WTC11 (cell line): ENCODE data around the gene SEC22A. TPM values are rescaled to one million over a fixed set of nuclear protein-coding genes. Genes with fewer than 3 reads are reported as not detected.
A peak's percentile ranks its signal among the peaks of the same experiment; 100 is the strongest.

Experiments
- ATAC-seq: fragments of 200-7000 bp; cut with Tn5 transposase; 2 replicates; pipeline ENCODE4 v1.10.0; 2021; ENCODE audit warnings: mild to moderate bottlenecking, moderate library complexity
- CTCF ChIA-PET: fragments of 300-600 bp; sonication (Branson Sonifier 250); formaldehyde crosslinking; loops from one replicate; lab custom pipeline; 2021; ENCODE audit warnings: antibody characterized with exemption; lab: Charles Lee
- POLR2A ChIA-PET: fragments of 350-600 bp; sonication (Branson Sonifier 250); formaldehyde crosslinking; loops from one replicate; lab custom pipeline; 2021; ENCODE audit warnings: antibody characterized with exemption; lab: Charles Lee
- DNase-seq: peaks from one replicate; pipeline ENCODE4 v3.0.0; 2021; ENCODE audit warnings: low spot score
- H3K27ac Mint-ChIP-seq: 2 replicates; pipeline ENCODE4 v1.8.0; 2021; ENCODE audit warnings: mixed read lengths
- H3K27me3 Mint-ChIP-seq: 2 replicates; pipeline ENCODE4 v1.8.0; 2021; ENCODE audit warnings: low read depth, mild to moderate bottlenecking, moderate library complexity, mixed read lengths
- H3K36me3 Mint-ChIP-seq: 2 replicates; pipeline ENCODE4 v1.8.0; 2021; ENCODE audit warnings: mixed read lengths
- H3K4me1 Mint-ChIP-seq: 2 replicates; pipeline ENCODE4 v1.8.0; 2022; ENCODE audit warnings: mixed read lengths
- H3K4me3 Mint-ChIP-seq: 2 replicates; pipeline ENCODE4 v1.8.0; 2021; ENCODE audit warnings: mild to moderate bottlenecking, moderate library complexity, mixed read lengths
- H3K9me3 Mint-ChIP-seq: 2 replicates; pipeline ENCODE4 v1.8.0; 2021; ENCODE audit warnings: mixed read lengths
- ATF1 ChIP-seq: sonication (generic); formaldehyde crosslinking; IDR thresholded peaks from 2 replicates; pipeline ENCODE4 v1.8.1; 2023; ENCODE audit warnings: mild to moderate bottlenecking, moderate library complexity, missing genetic modification reagents
- CREB1 ChIP-seq: sonication (generic); formaldehyde crosslinking; IDR thresholded peaks from 2 replicates; pipeline ENCODE4 v1.8.0; 2023; ENCODE audit warnings: mild to moderate bottlenecking, missing genetic modification reagents
- GRHL2 ChIP-seq: fragments of 250-450 bp; sonication (Bioruptor Pico); IDR thresholded peaks from 2 replicates; pipeline ENCODE4 v1.8.0; 2022; ENCODE audit warnings: mild to moderate bottlenecking, moderate library complexity; ENCODE audit not compliant: insufficient replicate concordance, severe bottlenecking
- IRF2 ChIP-seq: sonication (generic); formaldehyde crosslinking; IDR thresholded peaks from 2 replicates; pipeline ENCODE4 v1.8.0; 2022; ENCODE audit warnings: low read depth, missing genetic modification reagents, borderline replicate concordance
- JAZF1 ChIP-seq: fragments of 250-450 bp; sonication (Bioruptor Pico); IDR thresholded peaks from 2 replicates; pipeline ENCODE4 v1.9.0; 2021; ENCODE audit warnings: moderate library complexity, mild to moderate bottlenecking, inconsistent platforms
- KAT7 ChIP-seq: sonication (generic); formaldehyde crosslinking; IDR thresholded peaks from 2 replicates; pipeline ENCODE4 v1.8.1; 2023; ENCODE audit warnings: missing genetic modification reagents, mild to moderate bottlenecking, borderline replicate concordance
- MXD4 ChIP-seq: fragments of 250-450 bp; sonication (Bioruptor Pico); IDR thresholded peaks from 2 replicates; pipeline ENCODE4 v1.8.0; 2021; ENCODE audit warnings: mild to moderate bottlenecking, moderate library complexity, borderline replicate concordance
- MYBL2 ChIP-seq: sonication (generic); formaldehyde crosslinking; IDR thresholded peaks from 2 replicates; pipeline ENCODE4 v1.8.1; 2023; ENCODE audit warnings: mild to moderate bottlenecking, moderate library complexity, missing genetic modification reagents
- NFATC4 ChIP-seq: fragments of 250-450 bp; sonication (Bioruptor Pico); IDR thresholded peaks from 2 replicates; pipeline ENCODE4 v1.9.0; 2021; ENCODE audit warnings: mild to moderate bottlenecking
- NR3C1 ChIP-seq: sonication (generic); formaldehyde crosslinking; conservative IDR thresholded peaks from 2 replicates; pipeline ENCODE4 v1.8.1; 2023; ENCODE audit warnings: low read depth, mild to moderate bottlenecking, missing genetic modification reagents
- RORB ChIP-seq: fragments of 250-450 bp; sonication (Bioruptor Pico); IDR thresholded peaks from 2 replicates; pipeline ENCODE4 v1.9.0; 2021; ENCODE audit warnings: mild to moderate bottlenecking
- ZNF138 ChIP-seq: sonication (generic); formaldehyde crosslinking; conservative IDR thresholded peaks from 2 replicates; pipeline ENCODE4 v1.8.1; 2022; ENCODE audit warnings: mild to moderate bottlenecking, moderate library complexity, missing genetic modification reagents
- ZNF232 ChIP-seq: sonication (generic); formaldehyde crosslinking; IDR thresholded peaks from 2 replicates; pipeline ENCODE4 v1.8.0; 2022; ENCODE audit warnings: mild to moderate bottlenecking, missing genetic modification reagents
- ZNF317 ChIP-seq: sonication (generic); formaldehyde crosslinking; IDR thresholded peaks from 2 replicates; pipeline ENCODE4 v1.8.1; 2023; ENCODE audit warnings: low read depth, mild to moderate bottlenecking, moderate library complexity, missing genetic modification reagents, borderline replicate concordance
- ZNF671 ChIP-seq: fragments of 250-450 bp; sonication (Bioruptor Pico); IDR thresholded peaks from 2 replicates; pipeline ENCODE4 v1.8.0; 2021; ENCODE audit warnings: mild to moderate bottlenecking
- total RNA-seq: library from RNA; stranded (reverse); gene quantifications from 3 replicates; pipeline ENCODE4 v1.2.3, GENCODE V29; 2021
- TF ChIP-seq, protein P1 (sequence below): fragments of 200-600 bp; IDR thresholded peaks from 2 replicates; pipeline ENCODE4 v1.8.0; 2022; ENCODE audit warnings: antibody characterized with exemption
- TF ChIP-seq, protein P2 (sequence below): fragments of 250-450 bp; sonication (Bioruptor Pico); IDR thresholded peaks from 2 replicates; pipeline ENCODE4 v1.9.0; 2021; ENCODE audit warnings: moderate library complexity, mild to moderate bottlenecking, inconsistent platforms, borderline replicate concordance
- TF ChIP-seq, protein P3 (sequence below): sonication (generic); formaldehyde crosslinking; IDR thresholded peaks from 2 replicates; pipeline ENCODE4 v1.8.0; 2022; ENCODE audit warnings: mild to moderate bottlenecking, missing genetic modification reagents
- TF ChIP-seq, protein P4 (sequence below): sonication (generic); formaldehyde crosslinking; IDR thresholded peaks from 2 replicates; pipeline ENCODE4 v1.8.1; 2022; ENCODE audit warnings: mild to moderate bottlenecking, missing genetic modification reagents, moderate library complexity, borderline replicate concordance
- TF ChIP-seq, protein P5 (sequence below): sonication (generic); formaldehyde crosslinking; IDR thresholded peaks from 2 replicates; pipeline ENCODE4 v1.8.0; 2022; ENCODE audit warnings: mild to moderate bottlenecking, missing genetic modification reagents
- TF ChIP-seq, protein P6 (sequence below): sonication (generic); formaldehyde crosslinking; IDR thresholded peaks from 2 replicates; pipeline ENCODE4 v1.8.1; 2023; ENCODE audit warnings: mild to moderate bottlenecking, missing genetic modification reagents, moderate library complexity
- TF ChIP-seq, protein P7 (sequence below): sonication (generic); formaldehyde crosslinking; IDR thresholded peaks from 2 replicates; pipeline ENCODE4 v1.8.1; 2023; ENCODE audit warnings: mild to moderate bottlenecking, missing genetic modification reagents

Gene SEC22A
- total RNA-seq, 1 experiment from 2014 or later: 12.6 TPM

DNA sequence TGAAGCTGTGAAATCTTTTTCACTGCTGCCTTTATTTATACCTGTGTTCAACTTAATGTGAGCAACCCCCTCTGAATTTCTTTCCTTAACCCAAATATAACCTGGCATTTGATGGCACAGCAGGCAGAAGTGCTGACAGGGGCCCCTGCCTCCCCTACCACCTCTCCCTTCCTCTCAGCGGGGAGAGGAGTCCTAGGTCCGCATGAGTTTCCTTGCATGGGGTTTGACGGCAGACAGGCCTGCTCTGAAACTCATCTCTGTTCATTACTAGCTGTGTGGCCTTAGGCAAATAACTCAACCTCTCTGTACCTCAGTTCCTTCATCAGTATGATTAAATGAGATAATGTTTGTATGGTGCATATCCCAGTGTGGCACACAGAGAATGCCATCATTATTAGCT lies 79.7 kb downstream of the SEC22A start (continued):
- TF ChIP-seq, protein P1, sequence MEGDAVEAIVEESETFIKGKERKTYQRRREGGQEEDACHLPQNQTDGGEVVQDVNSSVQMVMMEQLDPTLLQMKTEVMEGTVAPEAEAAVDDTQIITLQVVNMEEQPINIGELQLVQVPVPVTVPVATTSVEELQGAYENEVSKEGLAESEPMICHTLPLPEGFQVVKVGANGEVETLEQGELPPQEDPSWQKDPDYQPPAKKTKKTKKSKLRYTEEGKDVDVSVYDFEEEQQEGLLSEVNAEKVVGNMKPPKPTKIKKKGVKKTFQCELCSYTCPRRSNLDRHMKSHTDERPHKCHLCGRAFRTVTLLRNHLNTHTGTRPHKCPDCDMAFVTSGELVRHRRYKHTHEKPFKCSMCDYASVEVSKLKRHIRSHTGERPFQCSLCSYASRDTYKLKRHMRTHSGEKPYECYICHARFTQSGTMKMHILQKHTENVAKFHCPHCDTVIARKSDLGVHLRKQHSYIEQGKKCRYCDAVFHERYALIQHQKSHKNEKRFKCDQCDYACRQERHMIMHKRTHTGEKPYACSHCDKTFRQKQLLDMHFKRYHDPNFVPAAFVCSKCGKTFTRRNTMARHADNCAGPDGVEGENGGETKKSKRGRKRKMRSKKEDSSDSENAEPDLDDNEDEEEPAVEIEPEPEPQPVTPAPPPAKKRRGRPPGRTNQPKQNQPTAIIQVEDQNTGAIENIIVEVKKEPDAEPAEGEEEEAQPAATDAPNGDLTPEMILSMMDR: no peak
- no peak for TF ChIP-seq ZNF138 (CRISPR knock-in tag)
- TF ChIP-seq RORB (CRISPR knock-in tag): no peak

DNA sequence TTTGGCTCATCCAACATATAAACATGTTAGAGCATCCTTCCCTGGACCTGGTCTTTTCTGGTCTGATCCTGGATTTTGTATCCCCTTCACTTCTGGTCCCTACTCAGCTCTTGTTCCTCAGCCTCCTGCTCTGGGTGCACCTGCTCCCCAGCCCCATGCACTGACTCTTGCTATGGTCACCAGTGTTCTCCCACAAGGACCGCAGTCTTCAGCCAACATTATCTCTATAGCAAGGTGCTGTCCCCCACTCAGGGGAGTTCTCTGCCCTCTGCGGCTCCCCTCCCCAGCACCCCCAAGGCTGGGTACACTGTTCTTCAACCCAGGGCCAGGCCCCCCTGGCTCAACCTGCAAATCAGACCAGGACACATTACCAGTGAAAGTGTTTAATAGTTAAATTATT lies 80.2 kb downstream of the SEC22A start:
- H3K27ac Mint-ChIP-seq: no peak overlapping the region
- peaks cover 22% of the 10 kb centered on the region for H3K4me1 Mint-ChIP-seq
- TF ChIP-seq ATF1 (CRISPR knock-in tag) (no peak), ZNF317 (CRISPR knock-in tag) (no peak), NR3C1 (CRISPR knock-in tag) (no peak), ZNF138 (CRISPR knock-in tag) (no peak), MXD4 (CRISPR knock-in tag) (no peak), ZNF671 (CRISPR knock-in tag) (no peak), CREB1 (CRISPR knock-in tag) (no peak), JAZF1 (CRISPR knock-in tag) (no peak)
- TF ChIP-seq, protein P2, sequence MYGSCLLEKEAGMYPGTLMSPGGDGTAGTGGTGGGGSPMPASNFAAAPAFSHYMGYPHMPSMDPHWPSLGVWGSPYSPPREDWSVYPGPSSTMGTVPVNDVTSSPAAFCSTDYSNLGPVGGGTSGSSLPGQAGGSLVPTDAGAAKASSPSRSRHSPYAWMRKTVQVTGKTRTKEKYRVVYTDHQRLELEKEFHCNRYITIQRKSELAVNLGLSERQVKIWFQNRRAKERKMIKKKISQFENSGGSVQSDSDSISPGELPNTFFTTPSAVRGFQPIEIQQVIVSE (CRISPR knock-in tag): no peak
- TF ChIP-seq, protein P3, sequence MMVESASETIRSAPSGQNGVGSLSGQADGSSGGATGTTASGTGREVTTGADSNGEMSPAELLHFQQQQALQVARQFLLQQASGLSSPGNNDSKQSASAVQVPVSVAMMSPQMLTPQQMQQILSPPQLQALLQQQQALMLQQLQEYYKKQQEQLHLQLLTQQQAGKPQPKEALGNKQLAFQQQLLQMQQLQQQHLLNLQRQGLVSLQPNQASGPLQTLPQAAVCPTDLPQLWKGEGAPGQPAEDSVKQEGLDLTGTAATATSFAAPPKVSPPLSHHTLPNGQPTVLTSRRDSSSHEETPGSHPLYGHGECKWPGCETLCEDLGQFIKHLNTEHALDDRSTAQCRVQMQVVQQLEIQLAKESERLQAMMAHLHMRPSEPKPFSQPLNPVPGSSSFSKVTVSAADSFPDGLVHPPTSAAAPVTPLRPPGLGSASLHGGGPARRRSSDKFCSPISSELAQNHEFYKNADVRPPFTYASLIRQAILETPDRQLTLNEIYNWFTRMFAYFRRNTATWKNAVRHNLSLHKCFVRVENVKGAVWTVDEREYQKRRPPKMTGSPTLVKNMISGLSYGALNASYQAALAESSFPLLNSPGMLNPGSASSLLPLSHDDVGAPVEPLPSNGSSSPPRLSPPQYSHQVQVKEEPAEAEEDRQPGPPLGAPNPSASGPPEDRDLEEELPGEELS: no peak
- TF ChIP-seq, protein P4, sequence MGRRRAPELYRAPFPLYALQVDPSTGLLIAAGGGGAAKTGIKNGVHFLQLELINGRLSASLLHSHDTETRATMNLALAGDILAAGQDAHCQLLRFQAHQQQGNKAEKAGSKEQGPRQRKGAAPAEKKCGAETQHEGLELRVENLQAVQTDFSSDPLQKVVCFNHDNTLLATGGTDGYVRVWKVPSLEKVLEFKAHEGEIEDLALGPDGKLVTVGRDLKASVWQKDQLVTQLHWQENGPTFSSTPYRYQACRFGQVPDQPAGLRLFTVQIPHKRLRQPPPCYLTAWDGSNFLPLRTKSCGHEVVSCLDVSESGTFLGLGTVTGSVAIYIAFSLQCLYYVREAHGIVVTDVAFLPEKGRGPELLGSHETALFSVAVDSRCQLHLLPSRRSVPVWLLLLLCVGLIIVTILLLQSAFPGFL (CRISPR knock-in tag): no peak
- H3K27me3 Mint-ChIP-seq: no peaks in the 10 kb centered on the region
- no peak overlapping the region for H3K4me3 Mint-ChIP-seq
- H3K36me3 Mint-ChIP-seq: peaks cover 14% of the 10 kb centered on the region
- ChIA-PET POLR2A (no interaction called here), CTCF (interaction anchor here (0.5 to 1.3 kb wide), 4 partner anchors 26 to 207 kb away, joined by 3 to 5 read pairs (median 3); no protein-coding TSS in a partner anchor)
- ATAC-seq (no peak), DNase-seq (no peak)
- H3K9me3 Mint-ChIP-seq: no peaks in the 10 kb centered on the region

DNA sequence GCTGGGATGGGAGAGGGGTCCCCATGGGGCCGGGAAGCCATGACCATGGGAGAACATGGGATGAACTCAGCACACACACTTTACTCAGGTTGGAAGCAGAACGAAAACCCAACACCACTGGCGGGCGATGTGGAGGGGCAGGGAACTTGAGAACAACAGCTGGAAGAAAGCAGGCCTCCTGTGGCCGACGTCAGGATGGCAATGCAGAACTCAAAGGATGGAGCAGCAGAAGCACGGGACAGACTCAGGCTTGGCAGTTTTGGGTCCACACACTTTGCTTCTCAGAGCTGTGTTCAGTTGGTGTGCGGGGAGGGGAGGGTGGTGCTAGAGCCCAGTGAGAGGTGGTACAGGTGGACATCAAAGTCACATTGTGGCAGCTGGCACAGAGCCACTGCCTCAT lies 80.7 kb downstream of the SEC22A start:
- 0 out of 2 replicates have a peak overlapping the region, but pooled peaks have one; percentile 21 for H3K27ac Mint-ChIP-seq
- POLR2A ChIA-PET: no interaction called here
- TF ChIP-seq, protein P5, sequence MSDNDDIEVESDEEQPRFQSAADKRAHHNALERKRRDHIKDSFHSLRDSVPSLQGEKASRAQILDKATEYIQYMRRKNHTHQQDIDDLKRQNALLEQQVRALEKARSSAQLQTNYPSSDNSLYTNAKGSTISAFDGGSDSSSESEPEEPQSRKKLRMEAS (CRISPR knock-in tag): no peak
- no peak for TF ChIP-seq IRF2 (CRISPR knock-in tag)
- TF ChIP-seq RORB (CRISPR knock-in tag): no peak
- no peak for TF ChIP-seq KAT7 (CRISPR knock-in tag)
- TF ChIP-seq, protein P6, sequence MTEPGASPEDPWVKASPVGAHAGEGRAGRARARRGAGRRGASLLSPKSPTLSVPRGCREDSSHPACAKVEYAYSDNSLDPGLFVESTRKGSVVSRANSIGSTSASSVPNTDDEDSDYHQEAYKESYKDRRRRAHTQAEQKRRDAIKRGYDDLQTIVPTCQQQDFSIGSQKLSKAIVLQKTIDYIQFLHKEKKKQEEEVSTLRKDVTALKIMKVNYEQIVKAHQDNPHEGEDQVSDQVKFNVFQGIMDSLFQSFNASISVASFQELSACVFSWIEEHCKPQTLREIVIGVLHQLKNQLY (CRISPR knock-in tag): no peak
- TF ChIP-seq NFATC4 (CRISPR knock-in tag): no peak
- no peak for TF ChIP-seq GRHL2 (CRISPR knock-in tag)
- TF ChIP-seq MYBL2: no peak
- TF ChIP-seq, protein P7, sequence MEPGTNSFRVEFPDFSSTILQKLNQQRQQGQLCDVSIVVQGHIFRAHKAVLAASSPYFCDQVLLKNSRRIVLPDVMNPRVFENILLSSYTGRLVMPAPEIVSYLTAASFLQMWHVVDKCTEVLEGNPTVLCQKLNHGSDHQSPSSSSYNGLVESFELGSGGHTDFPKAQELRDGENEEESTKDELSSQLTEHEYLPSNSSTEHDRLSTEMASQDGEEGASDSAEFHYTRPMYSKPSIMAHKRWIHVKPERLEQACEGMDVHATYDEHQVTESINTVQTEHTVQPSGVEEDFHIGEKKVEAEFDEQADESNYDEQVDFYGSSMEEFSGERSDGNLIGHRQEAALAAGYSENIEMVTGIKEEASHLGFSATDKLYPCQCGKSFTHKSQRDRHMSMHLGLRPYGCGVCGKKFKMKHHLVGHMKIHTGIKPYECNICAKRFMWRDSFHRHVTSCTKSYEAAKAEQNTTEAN: no peak
- TF ChIP-seq, protein P3: no peak
- no peak for TF ChIP-seq ZNF232 (CRISPR knock-in tag)
- TF ChIP-seq, protein P4 (CRISPR knock-in tag): no peak
- TF ChIP-seq, all 79 proteins: peak for 0
- Mint-ChIP-seq H3K36me3 (peaks cover 14% of the 10 kb centered on the region), H3K4me3 (no peak overlapping the region), H3K4me1 (peaks cover 20% of the 10 kb centered on the region), H3K9me3 (no peaks in the 10 kb centered on the region), H3K27me3 (no peaks in the 10 kb centered on the region)
- peak; percentile 34; the same call in 1 of the 2 replicates for ATAC-seq
- no peak for DNase-seq
- CTCF ChIA-PET: interaction anchor here (1.2 to 1.3 kb wide), 3 partner anchors 25 to 207 kb away, joined by 3 to 5 read pairs (median 3); no protein-coding TSS in a partner anchor
